ENCODE data around the gene ZBTB16.

Gene ZBTB16

DNA sequence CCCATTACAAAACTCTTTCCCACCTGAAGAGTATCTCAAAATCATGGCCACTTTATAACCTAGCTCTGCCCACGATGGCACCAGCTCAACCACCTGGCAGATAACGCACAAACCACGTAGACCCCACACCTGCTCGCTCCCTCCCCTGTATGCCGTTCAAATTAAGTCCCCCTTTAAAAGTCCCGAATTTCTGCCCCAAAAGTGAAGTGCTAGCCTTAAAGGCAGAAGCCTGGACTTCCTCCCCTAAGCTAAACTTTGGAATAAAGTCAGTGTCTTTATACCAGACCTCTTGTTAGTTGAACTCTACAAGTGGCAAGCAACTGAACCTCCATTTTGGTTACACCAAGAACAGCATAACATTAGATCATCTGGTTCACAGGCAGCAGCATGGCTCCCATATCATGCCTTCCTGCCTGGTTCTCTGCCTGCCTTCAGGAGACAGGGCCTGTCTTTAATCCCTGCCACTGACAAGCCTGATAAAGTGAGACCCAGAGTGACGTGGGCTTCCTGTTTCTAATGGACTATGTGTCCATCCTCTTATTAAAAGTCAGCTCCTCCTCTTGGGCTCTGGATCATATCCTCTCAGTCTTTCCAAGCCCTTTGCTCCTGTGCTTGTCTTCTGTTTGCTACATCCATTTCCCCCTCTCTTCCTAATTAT is 204.1 kb downstream of the ZBTB16 start:
- no peak overlapping the region for H3K9ac ChIP-seq
- H3K4me1 ChIP-seq, result peaks cover 4% of the 10 kb centered on the region
- no peak overlapping the region for H3K4me3 ChIP-seq (ENCODE audit: low read depth, low read length)
- TF ChIP-seq CTCF (IDR thresholded peaks at IDR 0.05), result no peak
- H3K36me3 ChIP-seq (ENCODE audit: control insufficient read depth, insufficient read depth, low read length), result no peaks in the 10 kb centered on the region
- no peak overlapping the region for H3K4me2 ChIP-seq (ENCODE audit: low read length)
- no peaks in the 10 kb centered on the region for H3K9me3 ChIP-seq (ENCODE audit: control insufficient read depth, low read length)
- no peak overlapping the region for H3K27ac ChIP-seq
- no peaks in the 10 kb centered on the region for H3K79me2 ChIP-seq
- H3K27me3 ChIP-seq (ENCODE audit: control insufficient read depth, insufficient read depth, low read length), result no peaks in the 10 kb centered on the region
- H2AFZ ChIP-seq, result no peak overlapping the region

DNA sequence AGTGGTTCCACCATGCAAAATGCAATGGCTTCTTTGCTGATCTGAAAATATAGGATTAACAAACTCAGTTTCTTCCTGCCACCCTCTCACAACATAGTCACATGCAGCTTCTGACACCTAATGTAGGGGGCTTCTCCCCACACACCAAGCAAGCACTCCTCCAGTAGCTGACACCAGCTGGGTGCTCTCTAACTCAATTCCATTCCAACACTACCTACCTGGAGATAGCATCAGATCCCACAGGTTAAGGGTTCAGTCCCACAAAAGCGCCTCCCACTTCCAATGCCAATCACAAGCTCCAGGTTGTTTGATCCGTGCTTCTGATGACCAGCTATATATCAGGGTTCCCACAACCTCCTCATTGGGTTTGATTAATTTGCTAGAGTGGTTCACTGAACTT is 204.9 kb downstream of the ZBTB16 start:
- no peak overlapping the region for H3K9ac ChIP-seq
- H3K27ac ChIP-seq, result no peak overlapping the region
- H3K9me3 ChIP-seq (ENCODE audit: control insufficient read depth, low read length), result no peaks in the 10 kb centered on the region
- H3K4me2 ChIP-seq (ENCODE audit: low read length), result no peak overlapping the region
- no peaks in the 10 kb centered on the region for H3K79me2 ChIP-seq
- no peak overlapping the region for H2AFZ ChIP-seq
- no peak for TF ChIP-seq CTCF (IDR thresholded peaks at IDR 0.05)
- no peaks in the 10 kb centered on the region for H3K4me1 ChIP-seq
- H3K4me3 ChIP-seq (ENCODE audit: low read depth, low read length), result no peak overlapping the region
- H3K27me3 ChIP-seq (ENCODE audit: control insufficient read depth, insufficient read depth, low read length), result no peaks in the 10 kb centered on the region
- H3K36me3 ChIP-seq (ENCODE audit: control insufficient read depth, insufficient read depth, low read length), result no peaks in the 10 kb centered on the region

- Histone ChIP-seq H3K9me3 (ENCODE audit: control insufficient read depth, low read length) (no peaks in the 10 kb centered on the region), H3K9ac (no peak overlapping the region), H3K27me3 (ENCODE audit: control insufficient read depth, insufficient read depth, low read length) (no peaks in the 10 kb centered on the region), H3K79me2 (no peaks in the 10 kb centered on the region), H3K4me3 (ENCODE audit: low read depth, low read length) (no peak overlapping the region), H3K27ac (no peak overlapping the region), H3K36me3 (ENCODE audit: control insufficient read depth, insufficient read depth, low read length) (no peaks in the 10 kb centered on the region), H3K4me1 (no peaks in the 10 kb centered on the region), H3K4me2 (ENCODE audit: low read length) (no peak overlapping the region), H2AFZ (no peak overlapping the region)
- no peak for TF ChIP-seq CTCF (IDR thresholded peaks at IDR 0.05)
Measured at GRCh38 chr11:114265122-114265878, 205.8 kb downstream of the ZBTB16 start.

GRCh38 chr11:114269498-114269897 is 210.0 kb downstream of the ZBTB16 start:
- H3K4me2 ChIP-seq (ENCODE audit: low read length), result no peak overlapping the region
- no peak overlapping the region for H3K9ac ChIP-seq
- no peaks in the 10 kb centered on the region for H3K36me3 ChIP-seq (ENCODE audit: control insufficient read depth, insufficient read depth, low read length)
- no peak for TF ChIP-seq CTCF (IDR thresholded peaks at IDR 0.05)
- H3K9me3 ChIP-seq (ENCODE audit: control insufficient read depth, low read length), result no peaks in the 10 kb centered on the region
- no peaks in the 10 kb centered on the region for H3K4me1 ChIP-seq
- H3K4me3 ChIP-seq (ENCODE audit: low read depth, low read length), result no peak overlapping the region
- no peaks in the 10 kb centered on the region for H3K27me3 ChIP-seq (ENCODE audit: control insufficient read depth, insufficient read depth, low read length)
- H2AFZ ChIP-seq, result no peak overlapping the region
- H3K27ac ChIP-seq, result no peak overlapping the region
- no peaks in the 10 kb centered on the region for H3K79me2 ChIP-seq

All from parathyroid adenoma (tissue), 2 donors.